ENCODE data around the gene CERS4.

DNA sequence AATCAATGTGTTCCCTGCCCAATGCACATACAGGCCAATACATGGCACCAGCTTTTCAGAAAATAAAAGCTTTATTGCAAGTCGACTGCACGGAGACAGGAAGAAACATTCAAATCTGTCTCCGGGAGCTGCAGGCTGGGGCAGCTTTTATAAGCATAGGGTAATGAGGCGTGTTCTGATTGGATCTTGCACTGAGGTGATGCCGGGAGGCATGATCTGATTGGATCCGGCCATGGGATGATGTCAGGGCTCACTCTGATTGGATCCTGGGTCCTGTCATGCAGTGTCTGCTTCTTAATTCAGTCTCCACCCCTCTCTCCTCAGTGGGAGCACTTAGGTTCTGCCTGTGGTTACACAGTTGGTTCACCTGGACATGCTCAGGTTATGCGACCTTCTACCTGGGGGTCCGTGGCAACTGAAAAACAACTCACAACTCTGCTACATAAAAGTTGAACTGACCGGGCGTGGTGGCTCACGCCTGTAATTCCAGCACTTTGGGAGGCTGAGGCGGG, 48.0 kb upstream of the CERS4 start:
- TF ChIP-seq, protein P1, sequence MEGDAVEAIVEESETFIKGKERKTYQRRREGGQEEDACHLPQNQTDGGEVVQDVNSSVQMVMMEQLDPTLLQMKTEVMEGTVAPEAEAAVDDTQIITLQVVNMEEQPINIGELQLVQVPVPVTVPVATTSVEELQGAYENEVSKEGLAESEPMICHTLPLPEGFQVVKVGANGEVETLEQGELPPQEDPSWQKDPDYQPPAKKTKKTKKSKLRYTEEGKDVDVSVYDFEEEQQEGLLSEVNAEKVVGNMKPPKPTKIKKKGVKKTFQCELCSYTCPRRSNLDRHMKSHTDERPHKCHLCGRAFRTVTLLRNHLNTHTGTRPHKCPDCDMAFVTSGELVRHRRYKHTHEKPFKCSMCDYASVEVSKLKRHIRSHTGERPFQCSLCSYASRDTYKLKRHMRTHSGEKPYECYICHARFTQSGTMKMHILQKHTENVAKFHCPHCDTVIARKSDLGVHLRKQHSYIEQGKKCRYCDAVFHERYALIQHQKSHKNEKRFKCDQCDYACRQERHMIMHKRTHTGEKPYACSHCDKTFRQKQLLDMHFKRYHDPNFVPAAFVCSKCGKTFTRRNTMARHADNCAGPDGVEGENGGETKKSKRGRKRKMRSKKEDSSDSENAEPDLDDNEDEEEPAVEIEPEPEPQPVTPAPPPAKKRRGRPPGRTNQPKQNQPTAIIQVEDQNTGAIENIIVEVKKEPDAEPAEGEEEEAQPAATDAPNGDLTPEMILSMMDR (IDR thresholded peaks at IDR 0.05; ENCODE audit: low read depth, low read length): no peak
- TF ChIP-seq EZH2phosphoT487 (IDR thresholded peaks at IDR 0.05; ENCODE audit: low read depth): no peak
